WI38 (cell line): ENCODE measurements around the gene SLC22A12.

Source experiments
- H3K4me3 ChIP-seq: 2 replicates; pipeline ENCODE4 v1.5.1; 2011; ENCODE audit warnings: low read depth, mild to moderate bottlenecking, control low read depth, low read length
- CTCF ChIP-seq: IDR thresholded peaks from 2 replicates; pipeline ENCODE4 v1.5.1; 2012; ENCODE audit warnings: low read depth, mild to moderate bottlenecking, control low read depth, low read length

The SLC22A12 gene

GRCh38 chr11:64624883-64625481, 34.0 kb downstream of the SLC22A12 start:
- H3K4me3 ChIP-seq = no peak overlapping the region

GRCh38 chr11:64626637-64627036, 35.6 kb downstream of the SLC22A12 start:
- no peak for TF ChIP-seq CTCF

More at GRCh38 chr11:64624883-64625481, 34.0 kb downstream of the SLC22A12 start:
- no peak for TF ChIP-seq CTCF

GRCh38 chr11:64627371-64627770, 36.4 kb downstream of the SLC22A12 start:
- TF ChIP-seq CTCF = no peak

More at GRCh38 chr11:64626637-64627036, 35.6 kb downstream of the SLC22A12 start:
- no peak overlapping the region for H3K4me3 ChIP-seq

GRCh38 chr11:64628596-64628995, 37.6 kb downstream of the SLC22A12 start:
- H3K4me3 ChIP-seq = no peak overlapping the region
- TF ChIP-seq CTCF = no peak

More at GRCh38 chr11:64627371-64627770, 36.4 kb downstream of the SLC22A12 start:
- H3K4me3 ChIP-seq = no peak overlapping the region

GRCh38 chr11:64629103-64629502, 38.1 kb downstream of the SLC22A12 start:
- TF ChIP-seq CTCF = no peak
- no peak overlapping the region for H3K4me3 ChIP-seq

- no peak overlapping the region for H3K4me3 ChIP-seq
- no peak for TF ChIP-seq CTCF
These were observed 39.0 kb downstream of the SLC22A12 start for GRCh38 chr11:64629796-64630562.

GRCh38 chr11:64631675-64632074, 40.7 kb downstream of the SLC22A12 start:
- TF ChIP-seq CTCF = no peak
- no peak overlapping the region for H3K4me3 ChIP-seq
